Stomach (tissue), 9 donors: ENCODE measurements around the gene THSD4. TPM values are rescaled to one million over a fixed set of nuclear protein-coding genes. Genes with fewer than 3 reads are reported as not detected.
A peak's percentile ranks its signal among the peaks of the same experiment; 100 is the strongest.

ENCODE experiments used
- DNase-seq, 2 donors: peaks; one replicate each; pipeline versions ENCODE4 v3.0.0 to v3.0.0-alpha.2; 2013 to 2019
- H3K27ac ChIP-seq, 5 donors: fragments of 200-600 bp in 4 of 5; sonication (generic) in 4 of 5; one replicate each; pipeline ENCODE4 v1.5.1; 2013 to 2019; ENCODE audit warnings: mild to moderate bottlenecking in 1 of 5, moderate library complexity in 1 of 5
- H3K27me3 ChIP-seq, 3 donors: fragments of 200-600 bp; sonication (generic); one replicate each; pipeline ENCODE4 v1.5.1; 2017 to 2019; ENCODE audit warnings: mixed run types in 1 of 3
- H3K36me3 ChIP-seq, 4 donors: fragments of 200-600 bp; sonication (generic); 1 replicate in 3 of 4; 2 replicates in 1 of 4; pipeline ENCODE4 v1.5.1; 2016 to 2019
- H3K4me1 ChIP-seq, 4 donors: fragments of 200-600 bp; sonication (generic); one replicate each; pipeline ENCODE4 v1.5.1; 2016 to 2019
- H3K4me3 ChIP-seq, 4 donors: fragments of 200-600 bp; sonication (generic) in 3 of 4; one replicate each; pipeline ENCODE4 v1.5.1; 2016 to 2019; ENCODE audit warnings: mild to moderate bottlenecking in 1 of 4
- H3K9me3 ChIP-seq, 4 donors: fragments of 200-600 bp; sonication (generic); one replicate each; pipeline ENCODE4 v1.5.1; 2016 to 2019
- CTCF ChIP-seq, 7 experiments: fragments of 450-650 bp in 4 of 7; fragments of 200-600 bp in 3 of 7; sonication (generic) in 3 of 7; IDR thresholded peaks; one replicate each; pipeline ENCODE4 v1.5.1; 2016 to 2019; ENCODE audit warnings: antibody characterized with exemption in 7 of 7, control low read depth in 2 of 7, mild to moderate bottlenecking in 1 of 7
- EP300 ChIP-seq: sonication (generic); formaldehyde crosslinking; IDR thresholded peaks from one replicate; pipeline ENCODE4 v1.6.1; 2017; ENCODE audit warnings: antibody characterized with exemption
- POLR2A ChIP-seq, 4 donors: fragments of 450-650 bp; IDR thresholded peaks; one replicate each; pipeline ENCODE4 v1.6.1; 2016; ENCODE audit warnings: antibody characterized with exemption in 4 of 4, control low read depth in 2 of 4, mild to moderate bottlenecking in 1 of 4, moderate library complexity in 1 of 4
- POLR2AphosphoS5 ChIP-seq, 3 donors: sonication (generic); formaldehyde crosslinking; IDR thresholded peaks; one replicate each; pipeline ENCODE4 v1.6.1; 2016; ENCODE audit warnings: antibody characterized with exemption in 3 of 3
- WGBS, 5 donors: extraction: QIAGEN DNeasy Blood & Tissue Kit in 3 of 5; methylation state at CpG; one replicate each; pipeline versions ENCODE4 v1.1.5 to v1.1.7; 2013 to 2018; 5-methylcytosine and 5-hydroxymethylcytosine counted together
- intact Hi-C: fragments of 100-400 bp; cut with DNase I; formaldehyde crosslinking; loops from one replicate; pipeline ENCODE4 v1.15.1; 2023; ENCODE audit warnings: low total_unique reads
- polyA plus RNA-seq, 3 donors: library from polyadenylated mRNA; stranded (reverse); fragments of 200-250 nt; gene quantifications; one replicate each; pipeline ENCODE4 v1.2.3, GENCODE V29; 2013
- total RNA-seq, 5 donors: library from RNA; depleted of rRNA; stranded (reverse); fragments of >200 nt; gene quantifications; one replicate each; pipeline versions ENCODE4 v1.1.0 to v1.2.3, GENCODE V29; 2014 to 2016
- donor health status: healthy with polysubstance abuse.
- donor health status: Bipolar disorder and iron deficiency.
- donor health status: healthy.

Gene THSD4
- total and polyA plus RNA-seq, 8 donors = 1.8 to 79.4 (median 22.0) TPM

GRCh38 chr15:71630475-71630809 lies 515.2 kb downstream of the THSD4 start:
- intact Hi-C loops = no loop called here
- 78 to 97% (median 90%) methylated on average over 2 of the region's 2 CpGs for WGBS, 5 donors
- H3K4me3 ChIP-seq = no peak overlapping the region
- no peak overlapping the region for H3K27ac ChIP-seq
- no peak for DNase-seq
- TF ChIP-seq POLR2AphosphoS5 (IDR thresholded peaks at IDR 0.05) = no peak
- no peak for TF ChIP-seq EP300
- TF ChIP-seq POLR2A (IDR thresholded peaks at IDR 0.05) = no peak
- TF ChIP-seq CTCF (IDR thresholded peaks at IDR 0.05) = no peak
- H3K27me3 ChIP-seq = no peaks in the 10 kb centered on the region
- no peaks in the 10 kb centered on the region for H3K9me3 ChIP-seq
- peaks cover 0 to 10% (median 2%) of the 10 kb centered on the region in 4 donors for H3K4me1 ChIP-seq
- no peaks in the 10 kb centered on the region for H3K36me3 ChIP-seq

- DNase-seq = no peak
- no peaks in the 10 kb centered on the region for H3K36me3 ChIP-seq
- H3K4me3 ChIP-seq = no peak overlapping the region
- intact Hi-C loops = no loop called here
- TF ChIP-seq CTCF (IDR thresholded peaks at IDR 0.05) (no peak), EP300 (no peak), POLR2AphosphoS5 (IDR thresholded peaks at IDR 0.05) (no peak), POLR2A (IDR thresholded peaks at IDR 0.05) (no peak)
- H3K27me3 ChIP-seq = no peaks in the 10 kb centered on the region
- H3K4me1 ChIP-seq = peaks cover 0 to 10% (median 2%) of the 10 kb centered on the region in 4 donors
- H3K9me3 ChIP-seq = no peaks in the 10 kb centered on the region
- no peak overlapping the region for H3K27ac ChIP-seq
- WGBS, 5 donors = 13 to 48% (median 35%) methylated on average over 3 of the region's 3 CpGs
Observed at GRCh38 chr15:71632576-71633195, 517.4 kb downstream of the THSD4 start.

- 29 to 48% (median 36%) methylated on average over 6 of the region's 6 CpGs for WGBS, 5 donors
- intact Hi-C loops = no loop called here
- no peak for TF ChIP-seq POLR2A (IDR thresholded peaks at IDR 0.05)
- TF ChIP-seq POLR2AphosphoS5 (IDR thresholded peaks at IDR 0.05) = no peak
- no peak for TF ChIP-seq CTCF (IDR thresholded peaks at IDR 0.05)
- TF ChIP-seq EP300 = no peak
Observed at GRCh38 chr15:71634820-71635560, 519.7 kb downstream of the THSD4 start.

GRCh38 chr15:71635735-71636134 lies 520.5 kb downstream of the THSD4 start:
- intact Hi-C loops = no loop called here
- no peaks in the 10 kb centered on the region for H3K36me3 ChIP-seq
- peaks cover 0 to 10% (median 2%) of the 10 kb centered on the region in 4 donors for H3K4me1 ChIP-seq
- no peaks in the 10 kb centered on the region for H3K27me3 ChIP-seq
- no peak overlapping the region for H3K4me3 ChIP-seq
- H3K27ac ChIP-seq = no peak overlapping the region
- H3K9me3 ChIP-seq = no peaks in the 10 kb centered on the region
- TF ChIP-seq POLR2A (IDR thresholded peaks at IDR 0.05) = no peak
- TF ChIP-seq CTCF (IDR thresholded peaks at IDR 0.05) = no peak
- no peak for TF ChIP-seq EP300
- no peak for TF ChIP-seq POLR2AphosphoS5 (IDR thresholded peaks at IDR 0.05)
- 69 to 82% (median 73%) methylated on average over 2 of the region's 2 CpGs for WGBS, 5 donors
- no peak for DNase-seq

More at GRCh38 chr15:71634820-71635560, 519.7 kb downstream of the THSD4 start:
- Histone ChIP-seq H3K4me1 (peaks cover 0 to 10% (median 2%) of the 10 kb centered on the region in 4 donors), H3K27ac (peak overlapping the region in 1 of 5 donors; percentile 31), H3K9me3 (no peaks in the 10 kb centered on the region), H3K27me3 (no peaks in the 10 kb centered on the region), H3K36me3 (no peaks in the 10 kb centered on the region), H3K4me3 (no peak overlapping the region)
- peak in 1 of 2 donors; percentile 53 for DNase-seq
